A673 (cell line): ENCODE data around the gene USHBP1. TPM values are rescaled to one million over a fixed set of nuclear protein-coding genes. Genes with fewer than 3 reads are reported as not detected.

Source experiments
- BruUV-seq: library from RNA; stranded (reverse); fragments of 400-500 nt; replicated peaks from 2 replicates; lab custom pipeline; 2021; lab: Mats Ljungman, UMichigan
- CTCF ChIA-PET: fragments of 300-600 bp; sonication (Branson Sonifier 250); formaldehyde crosslinking; loops from one replicate; lab custom pipeline; 2022; ENCODE audit warnings: antibody characterized with exemption; lab: Charles Lee
- POLR2A ChIA-PET: fragments of 300-600 bp; sonication (Branson Sonifier 250); formaldehyde crosslinking; loops from one replicate; lab custom pipeline; 2022; ENCODE audit warnings: antibody characterized with exemption; ENCODE audit not compliant: low non-redundant PET; lab: Charles Lee
- DNase-seq: peaks from one replicate; pipeline ENCODE4 v3.0.0-alpha.2; 2015; ENCODE audit warnings: low spot score
- H3K27ac ChIP-seq: fragments of 200-600 bp; sonication (generic); 2 replicates; pipeline ENCODE4 v1.5.1; 2016; ENCODE audit warnings: mixed run types, low read depth, mild to moderate bottlenecking, mixed read lengths, antibody characterized with exemption, low read length; ENCODE audit not compliant: poor library complexity, severe bottlenecking
- H3K27me3 ChIP-seq: fragments of 200-600 bp; sonication (generic); replicated peaks from 2 replicates; pipeline ENCODE4 v1.6.1; 2017; ENCODE audit warnings: mixed run types, low read depth, mild to moderate bottlenecking, mixed read lengths, antibody characterized with exemption, low read length; ENCODE audit not compliant: insufficient read depth, poor library complexity
- H3K36me3 ChIP-seq: fragments of 200-600 bp; sonication (generic); 2 replicates; pipeline ENCODE4 v1.6.1; 2016; ENCODE audit warnings: mixed run types, mild to moderate bottlenecking, mixed read lengths, antibody characterized with exemption, low read length; ENCODE audit not compliant: insufficient read depth, poor library complexity, severe bottlenecking
- H3K4me1 ChIP-seq: fragments of 200-600 bp; sonication (generic); 2 replicates; pipeline ENCODE4 v1.6.1; 2017; ENCODE audit warnings: mixed run types, mild to moderate bottlenecking, mixed read lengths, antibody characterized with exemption, low read length; ENCODE audit not compliant: insufficient read depth, poor library complexity, severe bottlenecking
- H3K4me3 ChIP-seq: fragments of 200-600 bp; sonication (generic); 2 replicates; pipeline ENCODE4 v1.5.1; 2016; ENCODE audit warnings: low read depth, mixed run types, mild to moderate bottlenecking, mixed read lengths, low read length; ENCODE audit not compliant: poor library complexity, severe bottlenecking
- H3K9me3 ChIP-seq: fragments of 200-600 bp; sonication (generic); 2 replicates; pipeline ENCODE4 v1.6.1; 2016; ENCODE audit warnings: mixed run types, low read depth, mild to moderate bottlenecking, mixed read lengths, antibody characterized with exemption, low read length; ENCODE audit not compliant: poor library complexity, severe bottlenecking
- EZH2 ChIP-seq: fragments of 200-600 bp; sonication (generic); IDR thresholded peaks from 2 replicates; pipeline ENCODE4 v1.6.1; 2017; ENCODE audit warnings: borderline replicate concordance, low read depth, mild to moderate bottlenecking, mixed read lengths, antibody characterized with exemption, low read length; ENCODE audit not compliant: poor library complexity, severe bottlenecking
- intact Hi-C: fragments of 100-400 bp; cut with micrococcal nuclease; formaldehyde crosslinking; loops from one replicate; pipeline ENCODE4 v1.10.0; 2022; ENCODE audit not compliant: unreplicated experiment
- total RNA-seq: library from RNA; stranded (reverse); gene quantifications from 2 replicates; pipeline ENCODE4 v1.2.3, GENCODE V29; 2021
- TF ChIP-seq, protein P1 (sequence below): fragments of 300-800, 200-600 bp; sonication (generic); conservative IDR thresholded peaks from 2 replicates; pipeline ENCODE4 v1.5.1; 2017; ENCODE audit warnings: low read depth, mild to moderate bottlenecking, antibody characterized with exemption, low read length, moderate library complexity, mixed read lengths

Gene USHBP1
- total RNA-seq, 1 experiment from 2014 or later: not detected

DNA sequence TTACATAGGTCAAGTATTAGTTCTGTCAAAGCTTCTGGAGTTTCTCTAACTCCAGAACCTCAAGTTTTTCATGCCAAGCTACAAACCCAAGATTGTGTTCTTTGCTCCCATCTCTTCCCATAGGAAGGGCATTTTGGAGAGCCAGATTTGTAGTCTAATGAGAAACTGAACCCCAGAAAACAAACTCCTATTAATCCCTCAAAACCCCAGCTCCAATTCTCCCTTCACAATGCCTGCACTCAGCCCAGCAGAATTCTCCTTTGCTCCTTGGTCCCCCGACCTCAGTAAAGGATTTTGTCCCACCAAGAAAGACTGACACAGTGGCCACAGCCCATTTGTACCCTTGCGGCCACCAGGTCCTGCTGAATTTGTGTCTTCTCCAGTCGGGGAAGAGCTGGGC, 8.4 kb downstream of the USHBP1 start:
- no peaks in the 10 kb centered on the region for H3K9me3 ChIP-seq
- no peak overlapping the region for H3K4me3 ChIP-seq
- no peaks in the 10 kb centered on the region for H3K27me3 ChIP-seq
- H3K4me1 ChIP-seq: no peaks in the 10 kb centered on the region
- DNase-seq: no peak
- BruUV-seq: no TSS peak
- no peaks in the 10 kb centered on the region for H3K36me3 ChIP-seq
- intact Hi-C loops: no loop called here
- POLR2A ChIA-PET: no interaction called here
- no peak overlapping the region for H3K27ac ChIP-seq
- TF ChIP-seq, protein P1, sequence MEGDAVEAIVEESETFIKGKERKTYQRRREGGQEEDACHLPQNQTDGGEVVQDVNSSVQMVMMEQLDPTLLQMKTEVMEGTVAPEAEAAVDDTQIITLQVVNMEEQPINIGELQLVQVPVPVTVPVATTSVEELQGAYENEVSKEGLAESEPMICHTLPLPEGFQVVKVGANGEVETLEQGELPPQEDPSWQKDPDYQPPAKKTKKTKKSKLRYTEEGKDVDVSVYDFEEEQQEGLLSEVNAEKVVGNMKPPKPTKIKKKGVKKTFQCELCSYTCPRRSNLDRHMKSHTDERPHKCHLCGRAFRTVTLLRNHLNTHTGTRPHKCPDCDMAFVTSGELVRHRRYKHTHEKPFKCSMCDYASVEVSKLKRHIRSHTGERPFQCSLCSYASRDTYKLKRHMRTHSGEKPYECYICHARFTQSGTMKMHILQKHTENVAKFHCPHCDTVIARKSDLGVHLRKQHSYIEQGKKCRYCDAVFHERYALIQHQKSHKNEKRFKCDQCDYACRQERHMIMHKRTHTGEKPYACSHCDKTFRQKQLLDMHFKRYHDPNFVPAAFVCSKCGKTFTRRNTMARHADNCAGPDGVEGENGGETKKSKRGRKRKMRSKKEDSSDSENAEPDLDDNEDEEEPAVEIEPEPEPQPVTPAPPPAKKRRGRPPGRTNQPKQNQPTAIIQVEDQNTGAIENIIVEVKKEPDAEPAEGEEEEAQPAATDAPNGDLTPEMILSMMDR: no peak
- no peak for TF ChIP-seq EZH2
- CTCF ChIA-PET: no interaction called here

DNA sequence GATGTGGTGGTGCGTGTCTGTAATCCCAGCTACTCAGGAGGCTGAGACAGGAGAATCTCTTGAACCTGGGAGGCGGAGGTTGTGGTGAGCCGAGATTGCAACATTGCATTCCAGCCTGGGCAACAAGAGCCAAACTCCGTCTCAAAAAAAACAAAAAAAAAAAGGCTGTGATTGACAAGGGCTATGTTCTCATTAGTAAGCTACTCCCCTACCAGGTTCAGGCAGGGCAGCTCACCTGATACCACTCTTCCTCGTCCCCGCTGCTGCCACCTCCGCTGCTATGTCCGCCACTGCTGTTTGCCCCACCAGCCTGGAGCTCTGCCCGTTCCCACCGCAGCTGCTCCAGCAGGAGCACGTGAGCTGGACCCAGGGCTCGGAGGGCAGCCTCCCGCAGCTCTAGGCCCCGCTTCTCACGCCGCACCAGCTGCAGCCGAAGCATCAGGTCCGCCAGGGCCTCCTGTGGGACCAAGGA, 9.4 kb downstream of the USHBP1 start:
- ChIA-PET POLR2A (interaction anchor here (0.5 to 0.7 kb wide), 2 partner anchors 20 to 94 kb away, joined by 4 to 5 read pairs; no protein-coding TSS in a partner anchor), CTCF (no interaction called here)
- Histone ChIP-seq H3K27me3 (no peaks in the 10 kb centered on the region), H3K4me1 (no peaks in the 10 kb centered on the region), H3K36me3 (no peaks in the 10 kb centered on the region), H3K4me3 (no peak overlapping the region), H3K9me3 (no peaks in the 10 kb centered on the region), H3K27ac (no peak overlapping the region)
- TF ChIP-seq, protein P1: no peak
- TF ChIP-seq EZH2: no peak
- DNase-seq: no peak
- intact Hi-C loops: no loop called here
- BruUV-seq: no TSS peak

DNA sequence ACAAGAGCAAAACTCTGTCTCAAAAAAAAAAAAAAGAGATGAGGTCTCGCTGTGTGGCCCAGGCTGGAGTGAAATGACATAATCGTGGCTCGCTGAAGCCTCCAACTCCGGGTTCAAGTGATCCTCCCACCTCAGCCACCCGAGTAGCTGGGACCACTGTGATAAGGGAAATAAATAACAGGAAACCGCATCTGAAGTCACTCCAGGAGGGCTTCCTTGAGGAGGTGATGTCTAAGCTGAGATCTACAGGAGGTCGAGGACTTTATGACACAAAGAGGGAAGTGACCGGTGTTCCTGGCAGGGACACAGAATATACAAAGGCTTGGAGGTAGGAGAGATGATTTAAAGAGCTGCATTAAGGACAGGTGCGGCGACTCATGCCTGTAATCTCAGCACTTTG, 9.9 kb downstream of the USHBP1 start:
- no peaks in the 10 kb centered on the region for H3K36me3 ChIP-seq
- H3K9me3 ChIP-seq: no peaks in the 10 kb centered on the region
- POLR2A ChIA-PET: interaction anchor here (0.5 to 0.7 kb wide), 2 partner anchors 21 to 94 kb away, joined by 4 to 5 read pairs; no protein-coding TSS in a partner anchor
- intact Hi-C loops: no loop called here
- H3K27ac ChIP-seq: no peak overlapping the region
- DNase-seq: peak; percentile 78
- CTCF ChIA-PET: no interaction called here
- TF ChIP-seq EZH2: no peak
- TF ChIP-seq, protein P1: no peak
- BruUV-seq: no TSS peak
- H3K27me3 ChIP-seq: no peaks in the 10 kb centered on the region
- H3K4me1 ChIP-seq: no peaks in the 10 kb centered on the region
- no peak overlapping the region for H3K4me3 ChIP-seq
